ENCODE results near the gene B3GNT3. TPM values are rescaled to one million over a fixed set of nuclear protein-coding genes. Genes with fewer than 3 reads are reported as not detected.
A peak's percentile ranks its signal among the peaks of the same experiment; 100 is the strongest.

Gene B3GNT3
- total and polyA plus RNA-seq, 9 of the 15 experiments (the other 6 are each of a cell fraction or from before 2014, with no cell fraction given): 0.06 to 0.11 (median 0.07) TPM; not detected in 6

DNA sequence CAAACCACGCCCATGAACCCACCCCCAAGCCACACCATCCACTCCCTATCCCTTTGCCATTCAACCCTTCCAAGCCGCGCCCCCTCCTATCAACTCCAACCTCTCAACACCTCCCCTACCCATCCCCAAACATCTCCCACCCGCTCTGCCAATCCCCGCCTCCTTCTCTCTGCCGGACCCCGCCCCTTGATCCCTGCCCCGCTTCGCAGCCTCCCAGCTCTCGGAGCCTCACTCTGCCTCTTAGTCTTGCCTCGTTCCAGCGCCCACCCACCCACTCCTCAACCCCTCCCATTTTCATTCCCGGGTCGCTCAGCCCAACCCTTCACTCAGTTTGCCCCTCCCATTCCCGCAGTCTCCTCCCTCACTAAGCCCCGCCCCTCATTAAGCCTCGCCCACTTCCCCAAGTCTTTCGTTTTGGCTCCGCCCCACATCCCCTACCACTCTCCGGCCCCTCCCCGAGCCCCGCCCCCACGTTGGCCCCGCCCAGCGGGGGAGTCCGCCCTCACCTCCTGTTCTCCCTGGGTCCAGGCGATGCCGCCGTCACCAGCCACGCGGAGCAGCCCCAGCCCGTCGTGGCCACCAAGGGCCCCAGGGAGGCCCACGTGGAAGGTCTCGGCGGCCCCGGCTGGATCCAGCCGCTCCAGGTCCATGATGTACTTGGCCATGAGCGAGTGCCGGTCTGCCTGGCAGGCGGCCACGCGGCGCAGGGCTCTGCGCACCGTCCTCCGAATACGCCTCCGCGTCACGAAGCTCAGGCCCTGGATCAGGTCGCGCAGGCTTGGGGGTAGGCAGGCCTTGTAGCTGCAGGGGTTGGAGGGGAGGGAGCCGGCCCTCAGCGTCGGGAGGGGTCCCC lies 47.1 kb downstream of the B3GNT3 start (continued):
- TF ChIP-seq, protein P1, sequence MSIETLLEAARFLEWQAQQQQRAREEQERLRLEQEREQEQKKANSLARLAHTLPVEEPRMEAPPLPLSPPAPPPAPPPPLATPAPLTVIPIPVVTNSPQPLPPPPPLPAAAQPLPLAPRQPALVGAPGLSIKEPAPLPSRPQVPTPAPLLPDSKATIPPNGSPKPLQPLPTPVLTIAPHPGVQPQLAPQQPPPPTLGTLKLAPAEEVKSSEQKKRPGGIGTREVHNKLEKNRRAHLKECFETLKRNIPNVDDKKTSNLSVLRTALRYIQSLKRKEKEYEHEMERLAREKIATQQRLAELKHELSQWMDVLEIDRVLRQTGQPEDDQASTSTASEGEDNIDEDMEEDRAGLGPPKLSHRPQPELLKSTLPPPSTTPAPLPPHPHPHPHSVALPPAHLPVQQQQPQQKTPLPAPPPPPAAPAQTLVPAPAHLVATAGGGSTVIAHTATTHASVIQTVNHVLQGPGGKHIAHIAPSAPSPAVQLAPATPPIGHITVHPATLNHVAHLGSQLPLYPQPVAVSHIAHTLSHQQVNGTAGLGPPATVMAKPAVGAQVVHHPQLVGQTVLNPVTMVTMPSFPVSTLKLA (conservative IDR thresholded peaks at IDR 0.05): peak; percentile 86 to 90
- TF ChIP-seq TAF7 (tag; IDR thresholded peaks at IDR 0.05) (no peak), JUND (IDR thresholded peaks at IDR 0.05; ENCODE audit: borderline replicate concordance, low read depth, low read length) (no peak), JUND (tag; IDR thresholded peaks at IDR 0.05; ENCODE audit: borderline replicate concordance, low read depth, low read length) (0 out of 3 replicates have a peak, but pooled peaks have one; percentile 10), RFX1 (IDR thresholded peaks at IDR 0.05) (no peak), MAZ (CRISPR knock-in tag; conservative IDR thresholded peaks at IDR 0.05 in 1 of 2, IDR thresholded peaks at IDR 0.05 in 1 of 2) (peak; percentile 28 to 82; a peak in 3 of 4 replicates), FIP1L1 (IDR thresholded peaks at IDR 0.05; ENCODE audit: low read depth, low read length, poor library complexity, severe bottlenecking) (peak; percentile 72), ZNF354B (CRISPR knock-in tag; IDR thresholded peaks at IDR 0.05) (no peak), ZNF232 (CRISPR knock-in tag; IDR thresholded peaks at IDR 0.05) (peak; percentile 83), E2F3 (CRISPR knock-in tag; IDR thresholded peaks at IDR 0.05) (peak; percentile 81), ZNF830 (CRISPR knock-in tag; IDR thresholded peaks at IDR 0.05) (0 out of 2 replicates have a peak, but pooled peaks have one; percentile 21), RFX5 (IDR thresholded peaks at IDR 0.05; ENCODE audit: low read depth, low read length) (no peak), ZNF217 (CRISPR knock-in tag; IDR thresholded peaks at IDR 0.05) (no peak), ZNF561 (CRISPR knock-in tag; conservative IDR thresholded peaks at IDR 0.05) (no peak)
- TF ChIP-seq, protein P2, sequence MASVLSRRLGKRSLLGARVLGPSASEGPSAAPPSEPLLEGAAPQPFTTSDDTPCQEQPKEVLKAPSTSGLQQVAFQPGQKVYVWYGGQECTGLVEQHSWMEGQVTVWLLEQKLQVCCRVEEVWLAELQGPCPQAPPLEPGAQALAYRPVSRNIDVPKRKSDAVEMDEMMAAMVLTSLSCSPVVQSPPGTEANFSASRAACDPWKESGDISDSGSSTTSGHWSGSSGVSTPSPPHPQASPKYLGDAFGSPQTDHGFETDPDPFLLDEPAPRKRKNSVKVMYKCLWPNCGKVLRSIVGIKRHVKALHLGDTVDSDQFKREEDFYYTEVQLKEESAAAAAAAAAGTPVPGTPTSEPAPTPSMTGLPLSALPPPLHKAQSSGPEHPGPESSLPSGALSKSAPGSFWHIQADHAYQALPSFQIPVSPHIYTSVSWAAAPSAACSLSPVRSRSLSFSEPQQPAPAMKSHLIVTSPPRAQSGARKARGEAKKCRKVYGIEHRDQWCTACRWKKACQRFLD (CRISPR knock-in tag; IDR thresholded peaks at IDR 0.05): peak; percentile 49; the same call in 1 of the 2 replicates
- TF ChIP-seq, protein P3, sequence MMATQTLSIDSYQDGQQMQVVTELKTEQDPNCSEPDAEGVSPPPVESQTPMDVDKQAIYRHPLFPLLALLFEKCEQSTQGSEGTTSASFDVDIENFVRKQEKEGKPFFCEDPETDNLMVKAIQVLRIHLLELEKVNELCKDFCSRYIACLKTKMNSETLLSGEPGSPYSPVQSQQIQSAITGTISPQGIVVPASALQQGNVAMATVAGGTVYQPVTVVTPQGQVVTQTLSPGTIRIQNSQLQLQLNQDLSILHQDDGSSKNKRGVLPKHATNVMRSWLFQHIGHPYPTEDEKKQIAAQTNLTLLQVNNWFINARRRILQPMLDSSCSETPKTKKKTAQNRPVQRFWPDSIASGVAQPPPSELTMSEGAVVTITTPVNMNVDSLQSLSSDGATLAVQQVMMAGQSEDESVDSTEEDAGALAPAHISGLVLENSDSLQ (IDR thresholded peaks at IDR 0.05): peak; percentile 78
- TF ChIP-seq, protein P4, sequence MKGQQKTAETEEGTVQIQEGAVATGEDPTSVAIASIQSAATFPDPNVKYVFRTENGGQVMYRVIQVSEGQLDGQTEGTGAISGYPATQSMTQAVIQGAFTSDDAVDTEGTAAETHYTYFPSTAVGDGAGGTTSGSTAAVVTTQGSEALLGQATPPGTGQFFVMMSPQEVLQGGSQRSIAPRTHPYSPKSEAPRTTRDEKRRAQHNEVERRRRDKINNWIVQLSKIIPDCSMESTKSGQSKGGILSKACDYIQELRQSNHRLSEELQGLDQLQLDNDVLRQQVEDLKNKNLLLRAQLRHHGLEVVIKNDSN (CRISPR knock-in tag; IDR thresholded peaks at IDR 0.05): peak; percentile 56
- TF ChIP-seq, protein P5, sequence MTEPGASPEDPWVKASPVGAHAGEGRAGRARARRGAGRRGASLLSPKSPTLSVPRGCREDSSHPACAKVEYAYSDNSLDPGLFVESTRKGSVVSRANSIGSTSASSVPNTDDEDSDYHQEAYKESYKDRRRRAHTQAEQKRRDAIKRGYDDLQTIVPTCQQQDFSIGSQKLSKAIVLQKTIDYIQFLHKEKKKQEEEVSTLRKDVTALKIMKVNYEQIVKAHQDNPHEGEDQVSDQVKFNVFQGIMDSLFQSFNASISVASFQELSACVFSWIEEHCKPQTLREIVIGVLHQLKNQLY (CRISPR knock-in tag; conservative IDR thresholded peaks at IDR 0.05): no peak; a peak in 1 of 4 replicates
- TF ChIP-seq, protein P6, sequence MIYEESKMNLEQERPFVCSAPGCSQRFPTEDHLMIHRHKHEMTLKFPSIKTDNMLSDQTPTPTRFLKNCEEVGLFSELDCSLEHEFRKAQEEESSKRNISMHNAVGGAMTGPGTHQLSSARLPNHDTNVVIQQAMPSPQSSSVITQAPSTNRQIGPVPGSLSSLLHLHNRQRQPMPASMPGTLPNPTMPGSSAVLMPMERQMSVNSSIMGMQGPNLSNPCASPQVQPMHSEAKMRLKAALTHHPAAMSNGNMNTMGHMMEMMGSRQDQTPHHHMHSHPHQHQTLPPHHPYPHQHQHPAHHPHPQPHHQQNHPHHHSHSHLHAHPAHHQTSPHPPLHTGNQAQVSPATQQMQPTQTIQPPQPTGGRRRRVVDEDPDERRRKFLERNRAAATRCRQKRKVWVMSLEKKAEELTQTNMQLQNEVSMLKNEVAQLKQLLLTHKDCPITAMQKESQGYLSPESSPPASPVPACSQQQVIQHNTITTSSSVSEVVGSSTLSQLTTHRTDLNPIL (CRISPR knock-in tag; IDR thresholded peaks at IDR 0.05): no peak

Data from K562 (cell line).